T-helper 2 cell treated with Interferon-gamma antibody and Interleukin-4, amounts not matched to agents 5 μg/mL and 100 μg/mL, for 36 hours (primary cell): ENCODE measurements around the gene STAMBPL1.
A peak's percentile ranks its signal among the peaks of the same experiment; 100 is the strongest.
"Not testable (repeated sequence)": the region's sequence is repeated elsewhere in the genome, so short reads cannot be mapped to it uniquely, and the experiment has no call there.

Source experiments
- DNase-seq: peaks from one replicate; pipeline ENCODE4 v3.0.0; 2021; ENCODE audit warnings: low spot score
- H3K27ac Mint-ChIP-seq: one replicate; pipeline ENCODE4 v1.8.0; 2021; ENCODE audit warnings: mild to moderate bottlenecking, mixed read lengths
- H3K27me3 Mint-ChIP-seq: one replicate; pipeline ENCODE4 v1.8.0; 2021; ENCODE audit warnings: low read depth, mixed read lengths
- H3K36me3 Mint-ChIP-seq: one replicate; pipeline ENCODE4 v1.8.0; 2021; ENCODE audit warnings: low read depth, mixed read lengths
- H3K4me1 Mint-ChIP-seq: one replicate; pipeline ENCODE4 v1.8.0; 2021; ENCODE audit warnings: low read depth, mixed read lengths
- H3K4me3 Mint-ChIP-seq: one replicate; pipeline ENCODE4 v1.8.0; 2022; ENCODE audit warnings: mild to moderate bottlenecking, moderate library complexity, mixed read lengths
- H3K9me3 Mint-ChIP-seq: one replicate; pipeline ENCODE4 v1.8.0; 2021; ENCODE audit warnings: mixed read lengths

The STAMBPL1 gene

DNA sequence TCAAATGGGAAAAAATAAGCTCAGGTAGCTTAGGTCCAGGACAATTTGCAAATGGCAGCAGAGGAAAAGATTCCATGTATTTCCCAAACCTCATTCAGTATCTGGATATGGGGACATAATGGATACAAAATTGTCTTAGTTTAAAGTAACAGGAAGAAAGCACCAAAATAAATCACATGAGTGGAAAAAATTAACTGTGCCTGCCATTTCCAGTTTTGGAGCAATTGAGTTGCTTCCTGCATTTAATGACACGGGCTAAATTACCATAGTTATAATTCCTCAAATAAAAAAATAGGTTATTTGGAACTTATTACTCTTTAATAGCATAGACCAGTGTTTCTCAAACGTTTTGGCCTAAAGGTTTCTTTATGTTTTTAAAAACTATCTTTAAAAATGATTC is 6.3 kb upstream of the STAMBPL1 start:
- Mint-ChIP-seq H3K4me3 (no peak overlapping the region), H3K4me1 (peaks cover 18% of the 10 kb centered on the region), H3K9me3 (peaks cover 9% of the 10 kb centered on the region), H3K36me3 (peaks cover 6% of the 10 kb centered on the region), H3K27ac (no peak overlapping the region), H3K27me3 (no peaks in the 10 kb centered on the region)
- no peak for DNase-seq

DNA sequence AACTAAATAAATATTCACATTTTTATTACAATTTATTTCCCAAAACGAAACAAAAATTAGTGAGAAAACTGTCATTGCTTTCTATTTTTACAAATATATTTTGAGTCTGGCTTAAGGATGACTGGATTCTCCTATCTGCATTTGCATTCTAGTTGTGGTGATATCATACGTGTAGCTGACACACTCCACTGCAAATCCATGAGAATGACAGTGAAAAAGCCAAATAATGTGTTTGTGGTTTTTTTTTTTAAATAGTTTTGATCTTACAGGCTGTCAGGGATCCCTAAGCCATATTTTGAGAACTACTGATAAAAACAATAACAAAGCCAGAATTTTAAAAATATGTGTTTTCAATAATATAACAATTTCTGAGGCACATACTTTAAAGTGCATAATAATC is 5.8 kb upstream of the STAMBPL1 start:
- Mint-ChIP-seq H3K36me3 (peaks cover 6% of the 10 kb centered on the region), H3K4me1 (peaks cover 22% of the 10 kb centered on the region), H3K27me3 (no peaks in the 10 kb centered on the region), H3K9me3 (peaks cover 9% of the 10 kb centered on the region), H3K27ac (no peak overlapping the region), H3K4me3 (no peak overlapping the region)
- DNase-seq, result no peak

DNA sequence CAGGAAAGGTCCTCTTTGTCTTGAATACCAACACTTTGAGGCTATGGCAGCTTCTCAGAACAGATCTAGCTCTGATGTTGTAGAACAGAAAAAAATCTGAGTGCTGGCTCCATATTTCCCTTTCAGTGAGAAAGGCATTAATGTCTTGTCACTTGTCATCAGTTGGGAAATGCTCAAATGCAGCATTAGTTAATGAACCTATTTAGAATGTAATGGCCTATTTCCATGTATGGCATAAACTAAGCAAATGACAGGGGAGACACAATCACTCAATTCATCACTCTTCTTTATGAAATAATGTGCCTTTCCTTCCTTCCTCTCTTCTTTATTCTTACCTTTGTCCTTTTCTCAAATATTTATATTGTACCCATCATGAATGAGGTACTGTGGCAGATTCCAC is 5.0 kb upstream of the STAMBPL1 start:
- H3K27me3 Mint-ChIP-seq, result no peaks in the 10 kb centered on the region
- DNase-seq, result no peak
- H3K4me1 Mint-ChIP-seq, result peaks cover 25% of the 10 kb centered on the region
- H3K27ac Mint-ChIP-seq, result no peak overlapping the region
- H3K36me3 Mint-ChIP-seq, result peaks cover 6% of the 10 kb centered on the region
- peaks cover 9% of the 10 kb centered on the region for H3K9me3 Mint-ChIP-seq
- no peak overlapping the region for H3K4me3 Mint-ChIP-seq

DNA sequence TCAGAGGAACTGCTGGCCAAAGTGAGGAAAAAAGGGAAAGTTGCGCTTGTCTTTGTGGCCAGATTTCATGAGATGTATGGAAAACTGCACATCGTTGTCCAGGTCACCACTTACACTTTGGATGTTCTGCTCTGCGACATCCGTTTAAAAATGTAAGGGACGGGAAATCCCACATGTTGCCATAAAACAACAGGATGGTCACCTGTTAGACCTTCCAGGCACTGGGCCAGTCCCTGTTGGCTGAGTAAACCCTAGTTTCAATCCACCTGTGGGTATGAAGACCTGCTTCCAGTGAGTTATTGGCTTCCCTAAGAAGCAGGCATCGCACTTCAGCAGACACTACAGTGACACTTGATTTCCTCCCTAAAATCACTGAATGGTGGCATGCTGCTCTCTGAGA is 2.7 kb upstream of the STAMBPL1 start:
- H3K4me3 Mint-ChIP-seq, result no peak overlapping the region
- H3K27me3 Mint-ChIP-seq, result no peaks in the 10 kb centered on the region
- H3K27ac Mint-ChIP-seq, result no peak overlapping the region
- no peak for DNase-seq
- H3K36me3 Mint-ChIP-seq, result peaks cover 15% of the 10 kb centered on the region
- H3K9me3 Mint-ChIP-seq, result peaks cover 9% of the 10 kb centered on the region
- peaks cover 32% of the 10 kb centered on the region for H3K4me1 Mint-ChIP-seq

DNA sequence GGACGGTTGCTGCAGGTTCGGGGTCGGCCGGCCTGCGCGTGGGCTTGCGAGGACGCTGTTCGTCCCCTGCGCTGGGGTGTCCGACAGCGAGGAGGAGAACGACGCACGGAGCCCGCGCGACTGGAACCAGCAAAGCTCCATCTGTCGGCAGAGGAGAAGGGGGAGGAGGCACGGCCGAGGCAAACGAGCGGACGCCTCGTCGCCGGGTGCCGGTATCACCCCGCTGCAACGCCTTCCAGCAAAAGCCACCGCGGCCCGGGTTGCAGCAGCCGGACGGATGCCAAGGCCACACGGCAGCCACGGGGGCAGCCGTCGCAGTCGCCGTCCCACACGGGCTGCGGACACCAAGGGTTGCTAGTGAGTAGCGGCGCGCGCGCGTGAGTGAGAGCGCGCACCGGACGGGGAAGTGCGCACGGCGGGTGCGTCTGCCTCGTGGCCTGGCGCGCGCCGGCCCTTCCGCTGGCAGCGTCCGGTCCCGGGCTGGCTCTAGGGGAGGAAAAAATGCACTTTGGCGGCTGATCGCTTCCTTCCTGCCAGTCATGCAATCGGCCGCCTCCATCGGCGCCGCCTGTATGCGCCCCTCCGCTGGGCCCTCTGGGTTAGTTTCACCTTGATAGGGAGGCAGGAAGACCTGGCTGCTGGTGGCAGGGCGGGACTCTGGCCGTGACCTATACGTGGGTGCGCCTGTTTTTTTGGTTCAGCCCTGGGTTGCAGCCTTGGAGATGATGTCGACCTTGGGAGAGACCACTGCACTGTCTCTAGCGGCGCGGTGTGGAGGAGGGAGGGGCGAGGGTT is 434 bp downstream of the STAMBPL1 start:
- Mint-ChIP-seq H3K9me3 (peaks cover 9% of the 10 kb centered on the region), H3K36me3 (peaks cover 29% of the 10 kb centered on the region), H3K27me3 (no peaks in the 10 kb centered on the region), H3K4me3 (peak overlapping the region; percentile 94), H3K4me1 (peaks cover 60% of the 10 kb centered on the region), H3K27ac (peak overlapping the region; percentile 85)
- DNase-seq, result peak; percentile 80

DNA sequence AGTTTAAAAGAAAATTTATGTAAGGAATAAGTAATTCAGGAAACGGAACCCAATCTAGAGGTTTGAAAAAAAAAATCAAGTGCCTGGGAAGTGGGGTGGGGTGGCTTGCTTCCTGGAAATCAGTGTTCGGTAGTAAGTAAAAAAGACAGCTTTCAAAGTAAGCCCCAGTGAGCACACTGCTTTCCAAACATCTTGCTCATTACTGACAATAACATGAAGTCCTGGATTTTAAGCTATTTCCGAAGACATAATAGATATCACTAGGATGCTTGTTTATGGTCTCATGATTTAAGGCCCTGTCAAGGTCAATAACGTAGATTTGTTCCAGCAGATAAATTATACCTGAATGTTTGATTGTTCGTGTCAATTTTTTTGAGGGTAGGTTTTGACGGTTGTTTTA is 1.3 kb downstream of the STAMBPL1 start:
- peaks cover 9% of the 10 kb centered on the region for H3K9me3 Mint-ChIP-seq
- H3K4me1 Mint-ChIP-seq, result peaks cover 66% of the 10 kb centered on the region
- H3K4me3 Mint-ChIP-seq, result peak overlapping the region; percentile 94
- peak overlapping the region; percentile 85 for H3K27ac Mint-ChIP-seq
- no peaks in the 10 kb centered on the region for H3K27me3 Mint-ChIP-seq
- DNase-seq, result no peak
- H3K36me3 Mint-ChIP-seq, result peaks cover 31% of the 10 kb centered on the region

DNA sequence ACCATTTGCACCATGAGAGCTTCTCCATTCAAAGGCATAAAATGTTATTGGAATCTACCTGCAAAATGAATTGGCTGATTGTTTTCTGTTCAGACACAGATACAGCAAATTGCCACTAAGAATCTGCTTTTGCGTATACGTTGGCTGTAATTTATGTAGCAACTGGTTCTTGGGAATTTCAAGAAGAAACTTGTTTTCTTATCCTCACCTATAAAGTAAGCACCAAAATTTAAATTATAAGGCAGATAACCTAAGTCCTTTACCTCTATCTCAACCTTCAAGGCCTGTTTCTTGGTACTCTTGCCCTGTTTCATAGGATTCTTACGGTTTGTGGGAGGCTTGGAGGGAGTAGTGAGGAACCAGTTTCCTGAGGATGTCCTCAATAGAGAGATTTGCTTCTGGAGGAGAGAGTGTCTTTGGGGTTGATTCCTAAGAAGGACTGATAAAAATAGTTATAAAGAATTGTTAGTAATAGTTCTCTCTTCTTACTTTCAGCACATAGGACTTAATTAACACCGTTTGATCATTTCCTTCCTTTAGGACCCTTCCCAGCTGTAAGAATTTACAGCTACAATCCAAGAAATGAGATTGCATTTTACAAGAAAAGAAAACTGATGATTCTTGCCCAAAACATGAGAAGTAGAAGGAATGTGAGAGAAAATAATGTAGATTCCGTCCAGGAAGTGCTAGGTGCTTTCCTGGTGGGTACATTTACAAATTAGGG is 2.0 kb downstream of the STAMBPL1 start:
- Mint-ChIP-seq H3K4me3 (peak overlapping the region; percentile 94), H3K27ac (peak overlapping the region; percentile 85), H3K27me3 (no peaks in the 10 kb centered on the region), H3K4me1 (peaks cover 69% of the 10 kb centered on the region), H3K36me3 (peaks cover 30% of the 10 kb centered on the region), H3K9me3 (peaks cover 6% of the 10 kb centered on the region)
- no peak for DNase-seq

DNA sequence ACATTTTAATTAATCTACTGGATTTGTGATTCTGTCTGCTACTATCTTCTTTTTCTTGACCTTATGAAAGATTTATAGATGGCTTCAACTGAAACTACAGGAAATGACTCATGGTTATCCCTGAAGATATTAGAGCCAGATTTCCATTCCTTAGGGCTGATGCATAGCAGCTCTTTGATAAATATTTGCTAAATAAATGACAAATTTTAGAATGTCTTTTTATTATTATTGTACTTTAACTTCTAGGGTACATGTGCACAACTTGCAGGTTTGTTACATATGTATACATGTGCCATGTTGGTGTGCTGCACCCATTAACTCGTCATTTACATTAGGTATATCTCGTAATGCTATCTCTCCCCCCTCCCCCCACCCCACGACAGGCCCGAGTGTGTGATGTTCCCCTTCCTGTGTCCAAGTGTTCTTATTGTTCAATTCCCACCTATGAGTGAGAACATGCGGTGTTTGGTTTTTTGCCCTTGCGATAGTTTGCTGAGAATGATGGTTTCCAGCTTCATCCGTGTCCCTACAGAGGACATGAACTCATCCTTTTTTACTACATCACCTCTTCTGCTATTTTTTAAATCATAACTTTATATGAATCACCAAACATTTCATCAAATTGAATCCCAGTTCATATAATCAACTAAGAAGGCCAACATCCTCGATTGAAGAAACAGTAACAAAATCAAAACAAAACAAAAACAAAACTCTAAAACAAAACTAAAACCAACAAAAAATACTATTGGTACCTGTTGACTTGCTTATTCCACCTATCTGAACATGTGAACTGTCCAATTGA is 2.8 kb downstream of the STAMBPL1 start:
- not testable (repeated sequence) for DNase-seq
- H3K36me3 Mint-ChIP-seq, result peaks cover 30% of the 10 kb centered on the region

DNA sequence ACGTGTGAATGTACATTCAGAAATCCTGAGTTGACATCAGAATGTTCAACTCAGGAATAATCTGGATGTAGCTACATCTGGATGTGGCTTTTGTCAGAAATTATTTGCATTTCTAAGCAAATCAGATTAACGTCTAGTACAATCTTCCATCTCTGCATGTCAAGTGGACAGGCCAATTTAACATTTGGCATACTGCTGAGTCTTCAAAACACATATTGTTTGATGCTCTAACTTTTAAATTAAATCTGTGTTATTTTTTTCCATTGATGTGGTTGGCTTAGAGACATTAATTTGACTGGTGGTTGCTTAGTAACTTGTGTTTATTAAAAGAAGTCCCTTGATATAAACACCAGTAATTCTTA is 3.4 kb downstream of the STAMBPL1 start:
- peak overlapping the region; percentile 94 for H3K4me3 Mint-ChIP-seq
- no peaks in the 10 kb centered on the region for H3K27me3 Mint-ChIP-seq
- H3K27ac Mint-ChIP-seq, result peak overlapping the region; percentile 75
- DNase-seq, result no peak
- peaks cover 30% of the 10 kb centered on the region for H3K36me3 Mint-ChIP-seq
- H3K4me1 Mint-ChIP-seq, result peaks cover 68% of the 10 kb centered on the region
- no peaks in the 10 kb centered on the region for H3K9me3 Mint-ChIP-seq

More for the DNA sequence above, 2.8 kb downstream of the STAMBPL1 start:
- not testable (repeated sequence) for H3K9me3 Mint-ChIP-seq, H3K27me3 Mint-ChIP-seq
- Mint-ChIP-seq H3K4me3 (peak overlapping the region; percentile 94), H3K4me1 (peaks cover 68% of the 10 kb centered on the region), H3K27ac (peak overlapping the region; percentile 85)

DNA sequence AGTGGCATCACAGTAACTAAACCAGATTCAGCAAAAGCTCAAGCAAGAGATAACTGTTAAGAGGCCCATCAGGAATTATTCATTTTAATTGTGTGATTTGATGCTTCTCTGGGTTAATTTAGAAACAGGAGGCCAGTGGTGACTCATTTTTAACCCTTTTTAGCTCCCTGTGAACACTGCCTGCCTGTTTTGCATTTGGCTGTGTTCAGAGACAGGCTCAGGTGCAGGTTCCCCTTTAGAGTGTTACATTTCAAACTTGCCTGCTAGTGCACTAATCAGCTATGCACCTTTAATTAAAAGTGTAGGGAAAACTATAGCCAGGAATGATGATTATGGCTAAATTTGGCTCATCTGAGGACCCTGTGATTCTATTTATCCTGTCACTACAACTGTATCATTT is 6.5 kb downstream of the STAMBPL1 start:
- H3K4me3 Mint-ChIP-seq, result no peak overlapping the region
- H3K4me1 Mint-ChIP-seq, result peaks cover 75% of the 10 kb centered on the region
- no peaks in the 10 kb centered on the region for H3K9me3 Mint-ChIP-seq
- no peaks in the 10 kb centered on the region for H3K27me3 Mint-ChIP-seq
- peaks cover 34% of the 10 kb centered on the region for H3K36me3 Mint-ChIP-seq
- no peak for DNase-seq
- no peak overlapping the region for H3K27ac Mint-ChIP-seq

DNA sequence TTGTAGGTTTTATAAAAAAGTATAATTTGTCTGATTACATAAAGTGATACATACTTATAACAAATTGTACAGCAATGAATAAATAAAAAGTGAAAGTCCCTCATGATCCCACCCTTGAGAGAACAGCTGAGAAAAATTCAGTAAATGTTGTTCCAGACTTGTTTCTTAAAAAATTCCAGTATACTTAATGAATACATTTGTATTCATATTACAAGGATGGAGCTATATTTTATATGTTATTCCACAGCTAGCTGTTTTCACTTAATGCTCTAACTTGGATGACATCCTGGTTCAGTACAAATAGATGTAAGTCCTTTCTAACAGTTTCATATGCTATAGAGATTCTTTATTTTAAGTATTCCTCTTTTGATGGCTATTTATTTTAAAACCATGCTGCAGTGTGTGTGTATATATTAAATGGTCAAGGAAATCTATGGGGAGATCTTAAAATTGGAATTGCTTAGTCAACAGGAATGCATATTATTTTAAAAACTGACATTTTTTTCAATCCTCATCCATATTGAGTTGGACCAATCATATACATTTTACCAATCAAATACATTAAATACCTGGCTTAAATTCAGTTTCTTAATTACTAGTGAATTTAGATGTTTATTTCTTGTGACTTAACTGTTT is 8.9 kb downstream of the STAMBPL1 start:
- Mint-ChIP-seq H3K27me3 (no peaks in the 10 kb centered on the region), H3K4me1 (peaks cover 67% of the 10 kb centered on the region), H3K27ac (no peak overlapping the region), H3K9me3 (no peaks in the 10 kb centered on the region), H3K36me3 (peaks cover 14% of the 10 kb centered on the region), H3K4me3 (no peak overlapping the region)
- DNase-seq, result no peak

DNA sequence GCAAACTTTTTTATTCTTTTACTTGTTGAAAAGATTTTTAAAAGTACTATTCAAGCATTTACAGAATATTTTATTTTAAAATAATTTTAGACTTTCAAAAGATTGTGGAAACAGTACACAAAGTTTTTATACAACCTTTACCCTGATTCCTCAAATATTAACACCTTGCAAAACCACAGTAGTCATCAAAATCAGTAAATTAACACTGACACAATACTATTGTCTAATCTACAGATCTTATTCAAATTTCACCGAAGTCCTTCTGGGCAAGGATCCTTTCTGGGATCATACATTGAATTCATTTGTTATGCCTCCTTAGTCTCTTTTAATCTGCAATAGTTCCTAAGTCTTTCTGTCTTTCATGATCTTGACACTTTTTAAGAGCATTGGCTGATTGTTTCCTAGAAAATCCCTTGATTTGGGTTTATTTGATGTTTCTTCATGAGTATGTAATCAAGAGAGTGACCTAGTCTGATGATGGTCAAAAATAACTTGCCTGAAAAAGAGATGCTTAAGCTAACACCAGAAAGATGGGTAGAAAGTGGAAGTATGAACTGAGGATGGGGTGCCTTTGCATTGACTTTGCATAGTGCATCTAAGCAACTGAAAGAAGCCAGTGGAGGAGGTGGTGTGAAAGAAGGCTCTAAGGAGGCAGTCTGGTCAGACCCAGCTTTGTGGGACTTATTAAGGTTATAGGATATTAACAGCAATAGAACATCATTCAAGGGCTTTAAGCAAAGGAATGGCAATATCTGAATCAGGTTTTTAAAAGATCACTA is 9.7 kb downstream of the STAMBPL1 start:
- Mint-ChIP-seq H3K27me3 (no peaks in the 10 kb centered on the region), H3K9me3 (no peaks in the 10 kb centered on the region), H3K36me3 (peaks cover 20% of the 10 kb centered on the region), H3K4me1 (peaks cover 64% of the 10 kb centered on the region), H3K27ac (no peak overlapping the region), H3K4me3 (no peak overlapping the region)
- no peak for DNase-seq
